A673 (cell line): ENCODE measurements around the gene PTRH1.

Experiments used
- CTCF ChIP-seq: fragments of 300-800, 200-600 bp; sonication (generic); conservative IDR thresholded peaks from 2 replicates; pipeline ENCODE4 v1.5.1; 2017; ENCODE audit warnings: low read depth, mild to moderate bottlenecking, antibody characterized with exemption, low read length, moderate library complexity, mixed read lengths
- EZH2 ChIP-seq: fragments of 200-600 bp; sonication (generic); IDR thresholded peaks from 2 replicates; pipeline ENCODE4 v1.6.1; 2017; ENCODE audit warnings: borderline replicate concordance, low read depth, mild to moderate bottlenecking, mixed read lengths, antibody characterized with exemption, low read length; ENCODE audit not compliant: poor library complexity, severe bottlenecking

- TF ChIP-seq CTCF (no peak), EZH2 (no peak)
These were observed 48.2 kb downstream of the PTRH1 start for GRCh38 chr9:127667127-127667844.
